Heart left ventricle (tissue), 16 donors: ENCODE results near the gene METTL25. TPM values are rescaled to one million over a fixed set of nuclear protein-coding genes. Genes with fewer than 3 reads are reported as not detected.

Experiments used
- ATAC-seq, 4 donors: fragments of 200-7000 bp; cut with Tn5 transposase; one replicate each; pipeline ENCODE4 v1.9.1; 2020 to 2022; ENCODE audit warnings: moderate library complexity in 4 of 4, mild to moderate bottlenecking in 3 of 4, moderate number of reproducible peaks in 1 of 4
- DNase-seq, 5 donors: peaks; one replicate each; pipeline ENCODE4 v3.0.0-alpha.2; 2020
- H3K27ac ChIP-seq, 12 donors: fragments of 200-600 bp; sonication (generic) in 4 of 12; one replicate each; pipeline versions ENCODE4 v1.5.0 to v1.8.0; 2016 to 2022; ENCODE audit warnings: mild to moderate bottlenecking in 2 of 12
- H3K27me3 ChIP-seq, 9 donors: fragments of 200-600 bp; sonication (generic) in 2 of 9; one replicate each; pipeline versions ENCODE4 v1.5.1 to v1.8.0; 2016 to 2022; ENCODE audit warnings: mild to moderate bottlenecking in 3 of 9
- H3K36me3 ChIP-seq, 9 donors: fragments of 200-600 bp; sonication (generic) in 2 of 9; one replicate each; pipeline versions ENCODE4 v1.5.0 to v1.8.0; 2018 to 2022; ENCODE audit warnings: mild to moderate bottlenecking in 2 of 9
- H3K4me1 ChIP-seq, 12 donors: fragments of 200-600 bp; sonication (generic) in 4 of 12; one replicate each; pipeline versions ENCODE4 v1.5.0 to v1.8.0; 2016 to 2022; ENCODE audit warnings: mild to moderate bottlenecking in 3 of 12
- H3K4me3 ChIP-seq, 12 donors: fragments of 200-600 bp; sonication (generic) in 4 of 12; one replicate each; pipeline versions ENCODE4 v1.5.0 to v1.8.0; 2017 to 2022; ENCODE audit warnings: mild to moderate bottlenecking in 9 of 12, moderate library complexity in 4 of 12
- H3K9me3 ChIP-seq, 12 donors: fragments of 200-600 bp; sonication (generic) in 4 of 12; one replicate each; pipeline versions ENCODE4 v1.5.0 to v1.8.0; 2016 to 2022; ENCODE audit warnings: mild to moderate bottlenecking in 1 of 12
- CTCF ChIP-seq, 12 donors: fragments of 200-600 bp; sonication (generic) in 4 of 12; IDR thresholded peaks; one replicate each; pipeline versions ENCODE4 v1.5.0 to v1.8.0; 2018 to 2022; ENCODE audit warnings: antibody characterized with exemption in 12 of 12, mild to moderate bottlenecking in 5 of 12
- POLR2A ChIP-seq, 2 donors: fragments of 450-650 bp; IDR thresholded peaks; one replicate each; pipeline ENCODE4 v1.6.1; 2017; ENCODE audit warnings: antibody characterized with exemption in 2 of 2, mild to moderate bottlenecking in 2 of 2, moderate library complexity in 2 of 2
- WGBS, 4 donors: extraction: QIAGEN DNeasy Blood & Tissue Kit in 2 of 4; methylation state at CpG; one replicate each; pipeline versions ENCODE4 v1.1.5 to v1.1.7; 2013 to 2018; 5-methylcytosine and 5-hydroxymethylcytosine counted together
- intact Hi-C, 10 donors: fragments of 100-400 bp; cut with DNase I; formaldehyde crosslinking; loops; one replicate each; pipeline versions ENCODE4 v1.11.1 to v1.14.2; 2022
- polyA plus RNA-seq, 2 donors: library from polyadenylated mRNA; stranded (reverse); fragments of 200-250 nt; gene quantifications; one replicate each; pipeline ENCODE4 v1.2.3, GENCODE V29; 2013
- total RNA-seq, 9 donors: library from RNA; depleted of rRNA in 2 of 9; stranded (reverse); fragments of >200 nt in 2 of 9; fragmentation: NEBNext Ultra II Directional in 3 of 9; extraction: Animal tissue kit (Norgen Biotek cat#: 25700) in 3 of 9; gene quantifications; one replicate each; pipeline versions ENCODE4 v1.1.0 to v1.2.4, GENCODE V29; 2016 to 2023
- donor health status: ischemic (EF 13 %, LVEDD 7.1; RV severe dilation, severe dysfunction).
- donor health status: healthy with polysubstance abuse.
- donor health status: DM: no; HTN: yes; CAD: no.
- donor health status: DM: no; HTN: no; CAD: no.
- donor health status: ischemic (EF 25% LVEDD 6.9; RV normal size, moderate dysfunction).
- donor health status: ischemic (EF 25% LVEDD 5.7; RV mildly dilated, moderate dysfunction).
- donor health status: healthy.
- donor health status: DM: yes; HTN: yes; CAD: no.
- donor health status: ischemic (EF 35%, LVEDD 5.7; RV mildly dilated, moderate dysfunction).
- donor health status: nonischemic (EF 11% LVEDD 7.7; RV severe dilation, severe dysfunction).
- donor health status: DM: yes; HTN: yes; CAD: no.
- donor health status: PGD.
- donor health status: ischemic (EF 29% LVEDD 5.4; RV normal size, mild dysfunction).
- donor health status: nonischemic (EF 23%, LVEDD 6.1; RV moderate dilation, normal function).

METTL25 gene
- total and polyA plus RNA-seq, 11 donors = 2.2 to 19.6 (median 11.5) TPM

DNA sequence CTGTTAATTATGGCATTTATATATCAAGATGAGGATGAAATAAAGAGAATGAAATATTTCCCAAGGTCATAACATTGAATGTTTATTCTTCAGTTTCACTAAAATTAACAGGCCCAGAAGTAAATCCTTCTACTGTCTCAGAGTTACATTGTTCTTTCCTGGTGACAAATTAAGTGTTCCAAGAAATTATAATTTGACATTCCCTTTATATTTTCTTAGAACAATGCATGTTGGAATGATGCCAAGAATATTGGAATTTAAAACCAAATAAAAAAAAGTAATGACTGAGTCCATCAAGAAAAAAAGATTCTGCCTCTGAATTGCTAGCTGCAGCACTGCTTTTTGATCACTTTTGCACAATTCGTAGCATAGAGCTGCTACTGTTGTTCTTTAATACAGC is 152.1 kb downstream of the METTL25 start:
- intact Hi-C loops = no loop called here
- H3K27ac ChIP-seq = no peak overlapping the region
- H3K27me3 ChIP-seq = no peaks in the 10 kb centered on the region
- 89 to 96% (median 91%) methylated on average over 1 of the region's 1 CpG for WGBS, 4 donors
- no peak for ATAC-seq
- H3K4me3 ChIP-seq = no peak overlapping the region
- TF ChIP-seq POLR2A (IDR thresholded peaks at IDR 0.05) (no peak), CTCF (IDR thresholded peaks at IDR 0.05) (no peak)
- H3K9me3 ChIP-seq = no peaks in the 10 kb centered on the region
- DNase-seq = no peak
- H3K36me3 ChIP-seq = no peaks in the 10 kb centered on the region
- no peaks in the 10 kb centered on the region for H3K4me1 ChIP-seq

GRCh38 chr12:82514880-82515279 is 156.6 kb downstream of the METTL25 start:
- Histone ChIP-seq H3K4me1 (no peaks in the 10 kb centered on the region), H3K27ac (no peak overlapping the region), H3K27me3 (no peaks in the 10 kb centered on the region), H3K4me3 (no peak overlapping the region), H3K36me3 (no peaks in the 10 kb centered on the region), H3K9me3 (peaks cover 0 to 5% (median 0%) of the 10 kb centered on the region in 12 donors)
- no peak for ATAC-seq
- no peak for DNase-seq
- TF ChIP-seq POLR2A (IDR thresholded peaks at IDR 0.05) (no peak), CTCF (IDR thresholded peaks at IDR 0.05) (no peak)
- WGBS, 4 donors = 50 to 58% (median 53%) methylated on average over 1 of the region's 1 CpG
- intact Hi-C loops = no loop called here

DNA sequence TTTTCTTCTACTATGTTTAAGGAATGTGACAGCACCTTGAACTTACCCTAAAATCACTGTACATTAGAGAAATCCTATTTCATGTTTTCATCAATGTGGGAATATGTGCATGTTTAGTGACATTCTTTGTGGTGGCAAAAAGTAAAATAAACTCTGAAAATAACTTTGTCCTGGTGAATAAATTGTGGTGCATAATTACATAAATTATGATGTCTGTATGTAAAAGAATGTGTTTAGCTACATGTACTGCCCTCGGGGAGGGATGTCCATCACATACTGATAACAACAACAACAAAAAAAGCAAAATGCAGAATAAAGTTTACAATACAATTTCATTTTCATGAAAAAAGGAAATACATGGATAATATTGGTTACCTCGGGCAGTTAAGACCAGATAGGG is 157.3 kb downstream of the METTL25 start:
- H3K27me3 ChIP-seq = no peaks in the 10 kb centered on the region
- H3K36me3 ChIP-seq = no peaks in the 10 kb centered on the region
- no peak overlapping the region for H3K27ac ChIP-seq
- intact Hi-C loops = no loop called here
- 75 to 86% (median 82%) methylated on average over 2 of the region's 2 CpGs for WGBS, 4 donors
- no peak for DNase-seq
- peaks cover 0 to 5% (median 0%) of the 10 kb centered on the region in 12 donors for H3K9me3 ChIP-seq
- H3K4me1 ChIP-seq = no peaks in the 10 kb centered on the region
- H3K4me3 ChIP-seq = no peak overlapping the region
- TF ChIP-seq POLR2A (IDR thresholded peaks at IDR 0.05) = no peak
- TF ChIP-seq CTCF (IDR thresholded peaks at IDR 0.05) = no peak
- no peak for ATAC-seq

GRCh38 chr12:82517027-82517426 is 158.7 kb downstream of the METTL25 start:
- intact Hi-C loops = no loop called here
- TF ChIP-seq CTCF (IDR thresholded peaks at IDR 0.05) = no peak
- no peak for TF ChIP-seq POLR2A (IDR thresholded peaks at IDR 0.05)
- peaks cover 0 to 5% (median 0%) of the 10 kb centered on the region in 12 donors for H3K9me3 ChIP-seq

More at GRCh38 chr12:82517027-82517426, 158.7 kb downstream of the METTL25 start:
- no peaks in the 10 kb centered on the region for H3K36me3 ChIP-seq
- no peak overlapping the region for H3K4me3 ChIP-seq
- no peaks in the 10 kb centered on the region for H3K4me1 ChIP-seq
- H3K27ac ChIP-seq = no peak overlapping the region
- no peaks in the 10 kb centered on the region for H3K27me3 ChIP-seq
- no peak for ATAC-seq
- DNase-seq = no peak
